Right forelimb (tissue), 1 donor: ENCODE results near the gene NR5A1.

Experiments
- DNase-seq: peaks from one replicate; pipeline ENCODE4 v3.0.0-alpha.2; 2018

Gene NR5A1

GRCh38 chr9:124479371-124479770 lies 27.8 kb downstream of the NR5A1 start:
- DNase-seq, result no peak

GRCh38 chr9:124478354-124478753 lies 28.8 kb downstream of the NR5A1 start:
- DNase-seq, result no peak

DNA sequence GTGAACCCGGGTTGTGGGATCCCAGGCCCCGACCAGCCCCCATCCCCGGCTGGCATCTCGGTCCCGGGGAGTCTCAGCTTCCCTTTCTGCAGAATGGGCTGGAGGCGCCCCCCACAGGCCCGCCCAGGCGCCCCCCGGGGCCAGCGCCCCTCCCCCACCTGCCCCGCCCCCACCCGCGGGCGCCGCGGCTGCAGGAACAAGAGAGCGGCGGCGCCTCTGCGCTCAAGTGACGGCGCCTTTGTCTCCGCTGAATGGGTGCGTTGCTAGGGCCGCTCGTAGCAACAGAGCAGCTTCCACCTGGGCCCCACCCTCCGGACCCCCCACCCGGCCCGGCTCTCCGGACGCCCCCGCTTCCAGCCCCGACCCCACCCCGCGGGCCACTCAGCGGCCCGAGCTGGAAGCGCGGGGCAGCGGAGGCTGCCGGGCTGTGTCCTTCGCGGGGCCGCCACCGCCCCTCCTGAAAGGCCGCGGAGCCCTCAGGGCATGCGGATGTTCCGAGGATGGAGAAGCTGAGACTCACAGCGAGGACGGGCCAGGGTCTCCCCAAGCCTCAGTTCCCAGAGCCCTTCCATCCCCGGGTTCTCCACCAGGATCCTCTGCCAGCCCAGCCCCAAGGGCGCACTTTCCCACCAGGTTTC lies 29.4 kb downstream of the NR5A1 start:
- DNase-seq, result no peak

DNA sequence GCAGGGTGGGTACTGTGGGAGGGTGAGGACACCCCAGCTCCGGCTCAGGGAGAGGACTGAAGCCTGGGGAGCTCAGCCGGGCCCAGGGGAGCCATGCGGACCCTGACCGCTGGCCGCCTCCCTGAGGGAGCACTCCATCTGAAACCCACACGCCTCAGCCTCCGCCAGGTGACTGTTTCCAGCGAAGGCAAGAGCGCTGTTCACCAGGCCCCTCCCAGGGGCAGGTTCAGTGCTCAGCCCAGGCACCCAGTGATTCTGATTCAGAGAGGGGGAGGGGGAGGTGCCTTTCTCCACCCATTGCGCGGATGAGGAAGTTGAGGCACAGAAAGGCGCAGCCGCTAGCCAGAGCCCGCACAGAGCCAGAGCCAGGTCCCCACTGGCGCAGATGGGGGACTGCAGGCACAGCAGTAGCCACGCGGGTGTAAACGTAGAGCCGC lies 30.0 kb downstream of the NR5A1 start:
- no peak for DNase-seq

DNA sequence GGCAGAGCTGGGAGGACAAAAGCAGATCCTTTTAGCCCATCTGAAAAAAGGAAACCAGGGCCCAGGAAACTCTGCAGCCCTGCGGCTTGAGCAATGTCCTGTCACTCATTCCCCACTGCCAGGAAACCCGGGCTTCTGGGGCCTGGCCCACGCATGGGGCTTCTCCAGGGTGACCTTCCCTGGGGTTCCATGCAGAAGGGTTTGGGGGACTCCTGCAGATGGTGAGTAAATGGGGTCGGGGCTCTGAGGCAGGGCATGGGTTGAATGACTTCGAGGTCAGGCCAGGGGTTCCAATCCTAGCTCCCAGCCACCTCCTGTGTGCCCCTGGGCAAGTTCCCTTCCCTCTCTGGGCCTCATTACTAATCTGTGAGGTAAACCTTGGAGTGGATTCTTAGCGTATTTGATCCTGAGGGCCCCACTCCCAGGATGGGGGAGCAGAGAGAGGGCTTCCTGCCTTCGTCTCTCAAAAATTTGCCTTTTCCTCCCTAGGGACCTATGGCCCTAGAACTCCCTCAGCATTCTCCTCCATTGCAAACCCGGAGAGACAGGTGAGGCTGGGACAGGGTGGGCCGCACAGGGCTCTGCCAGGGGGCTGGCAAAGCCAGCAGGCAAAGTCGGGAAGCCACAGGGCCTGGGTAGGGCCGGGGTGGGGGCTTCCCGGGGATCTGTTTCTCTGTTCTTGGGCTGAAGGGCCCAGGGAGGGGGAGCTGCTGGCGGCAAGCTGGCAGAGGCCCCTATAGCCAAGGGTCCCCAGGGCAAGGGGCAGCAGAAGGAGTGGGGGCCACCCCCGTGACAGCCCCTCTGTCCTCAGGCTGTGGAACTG lies 31.1 kb downstream of the NR5A1 start:
- no peak for DNase-seq

DNA sequence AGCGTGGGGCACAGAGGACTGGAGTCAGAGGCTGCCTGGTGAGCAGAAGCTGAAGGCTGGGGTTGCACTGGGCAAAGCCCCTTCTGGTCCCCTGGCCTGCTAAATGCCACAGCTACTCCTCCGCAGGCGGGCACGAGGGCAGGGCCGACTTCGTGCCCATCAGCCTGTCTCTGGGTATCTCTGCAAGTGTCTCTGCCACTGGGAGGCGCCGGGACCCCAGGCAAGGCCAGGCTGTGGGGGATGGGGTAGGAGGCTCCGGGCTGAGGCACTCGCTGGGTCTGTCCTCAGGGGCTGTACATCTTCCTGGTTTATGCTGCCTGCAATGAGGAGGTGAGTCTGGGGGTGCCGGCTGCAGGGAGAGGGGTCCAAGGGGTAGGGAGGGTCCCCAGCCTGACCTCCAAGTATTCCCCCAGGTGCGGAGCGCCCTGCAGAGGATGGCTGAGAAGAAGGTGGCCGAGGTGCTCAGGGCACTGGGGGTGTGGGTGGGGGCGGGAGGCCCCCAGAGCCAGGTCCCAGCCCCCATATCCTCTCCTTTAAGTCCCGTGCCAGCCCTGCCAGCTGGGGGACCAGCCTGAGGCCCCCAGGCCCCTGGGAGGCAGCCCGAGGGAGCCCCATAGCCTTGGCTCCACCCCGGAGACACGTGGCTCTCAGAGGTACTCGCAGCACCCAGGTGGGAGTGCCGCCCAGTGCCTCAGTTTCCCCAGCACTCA lies 31.9 kb downstream of the NR5A1 start:
- DNase-seq, result no peak

- no peak for DNase-seq
Observed at GRCh38 chr9:124474151-124474550, 33.0 kb downstream of the NR5A1 start.

- no peak for DNase-seq
Observed at GRCh38 chr9:124473310-124473709, 33.9 kb downstream of the NR5A1 start.

GRCh38 chr9:124472770-124473169 lies 34.4 kb downstream of the NR5A1 start:
- DNase-seq, result no peak

DNA sequence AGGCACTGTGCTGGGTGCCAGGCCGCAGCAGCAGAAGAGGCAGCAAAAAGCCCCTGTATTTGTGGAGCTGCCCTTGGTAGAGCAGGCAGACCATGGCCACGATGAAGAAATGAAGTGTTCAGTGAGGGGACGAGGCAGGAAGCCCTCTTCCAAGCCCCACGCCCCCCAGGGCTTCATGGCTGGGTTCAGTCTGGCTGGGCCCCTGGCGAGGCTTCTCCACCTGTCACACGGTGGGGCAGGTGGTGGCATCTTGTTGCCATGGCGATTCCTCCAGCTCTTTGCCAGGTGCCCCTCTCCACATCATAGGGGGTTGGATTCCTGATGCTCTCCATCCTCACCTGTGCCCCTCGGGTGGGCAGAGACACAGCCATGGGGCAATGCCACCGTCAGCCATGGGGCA lies 35.4 kb downstream of the NR5A1 start:
- DNase-seq, result no peak

DNA sequence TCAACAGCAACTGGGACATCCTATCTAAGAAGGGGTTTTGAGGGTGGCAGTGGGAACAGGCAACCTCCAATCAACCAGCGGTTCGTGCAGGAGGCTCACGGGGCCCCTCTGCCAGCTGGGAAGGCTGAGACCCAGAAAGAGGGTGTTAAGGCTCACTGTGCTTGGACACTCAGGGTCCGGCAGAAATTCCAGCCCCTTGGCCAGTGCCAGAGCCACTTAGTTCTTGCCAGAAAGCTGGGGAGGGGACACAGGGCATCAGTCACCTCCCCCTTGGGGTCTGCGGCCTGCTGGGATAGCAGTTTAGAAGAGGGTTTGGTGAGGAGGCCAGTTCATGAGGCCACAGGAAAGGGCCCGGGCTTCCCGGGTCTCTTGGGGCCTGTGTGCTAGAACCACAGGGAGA lies 36.5 kb downstream of the NR5A1 start:
- no peak for DNase-seq

DNA sequence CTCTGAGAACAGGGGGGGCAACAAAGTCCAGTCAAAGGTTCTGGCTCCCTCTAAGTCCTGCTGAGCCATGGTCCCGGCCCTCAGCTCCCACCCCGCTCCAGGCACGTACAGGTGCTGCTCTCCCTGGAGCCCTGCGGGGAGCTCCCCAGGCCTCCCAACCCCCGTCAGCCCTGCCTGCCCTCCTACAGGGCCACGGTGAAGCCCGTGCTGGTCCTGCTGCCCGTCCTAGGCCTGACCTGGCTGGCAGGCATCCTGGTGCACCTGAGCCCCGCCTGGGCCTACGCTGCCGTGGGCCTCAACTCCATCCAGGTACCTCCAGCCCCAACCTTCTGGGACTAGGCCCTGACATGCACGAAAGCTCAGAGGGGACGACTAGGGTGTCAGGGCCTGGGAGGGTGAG lies 36.9 kb downstream of the NR5A1 start:
- DNase-seq, result no peak

DNA sequence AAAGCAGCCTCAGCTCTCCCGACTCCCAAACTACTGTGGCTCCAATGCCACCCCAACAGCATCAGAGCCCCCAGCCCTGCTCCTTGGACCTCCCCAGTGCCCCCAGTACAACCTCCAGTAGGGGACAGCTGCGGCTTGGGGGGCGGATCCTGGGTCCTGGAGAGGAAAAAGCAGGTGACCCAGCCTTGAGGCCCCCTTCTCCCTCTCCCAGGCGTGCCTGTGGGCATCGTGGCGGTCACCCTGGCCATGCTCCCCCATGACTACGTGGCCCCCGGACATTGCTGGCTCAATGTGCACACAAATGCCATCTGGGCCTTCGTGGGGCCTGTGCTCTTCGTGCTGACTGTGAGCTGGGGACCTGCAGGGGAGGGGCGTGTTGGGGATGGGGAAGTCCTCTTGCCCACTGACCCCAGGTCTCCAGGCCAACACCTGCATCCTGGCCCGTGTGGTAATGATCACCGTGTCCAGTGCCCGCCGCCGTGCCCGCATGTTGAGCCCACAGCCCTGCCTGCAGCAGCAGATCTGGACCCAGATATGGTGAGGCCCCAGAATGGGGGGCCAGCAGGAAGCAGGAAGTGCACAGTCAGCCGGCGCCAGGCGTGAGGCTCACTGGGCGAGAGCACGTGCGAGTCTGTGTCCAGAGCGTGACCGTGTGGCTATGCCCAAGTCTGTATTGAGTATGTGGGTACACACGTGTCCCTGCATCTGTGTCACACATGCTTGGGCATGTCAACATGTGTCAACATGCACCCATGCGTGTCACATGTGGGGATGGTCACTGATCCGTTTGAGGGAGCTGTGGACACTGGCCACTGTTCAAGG lies 38.0 kb downstream of the NR5A1 start:
- no peak for DNase-seq

DNA sequence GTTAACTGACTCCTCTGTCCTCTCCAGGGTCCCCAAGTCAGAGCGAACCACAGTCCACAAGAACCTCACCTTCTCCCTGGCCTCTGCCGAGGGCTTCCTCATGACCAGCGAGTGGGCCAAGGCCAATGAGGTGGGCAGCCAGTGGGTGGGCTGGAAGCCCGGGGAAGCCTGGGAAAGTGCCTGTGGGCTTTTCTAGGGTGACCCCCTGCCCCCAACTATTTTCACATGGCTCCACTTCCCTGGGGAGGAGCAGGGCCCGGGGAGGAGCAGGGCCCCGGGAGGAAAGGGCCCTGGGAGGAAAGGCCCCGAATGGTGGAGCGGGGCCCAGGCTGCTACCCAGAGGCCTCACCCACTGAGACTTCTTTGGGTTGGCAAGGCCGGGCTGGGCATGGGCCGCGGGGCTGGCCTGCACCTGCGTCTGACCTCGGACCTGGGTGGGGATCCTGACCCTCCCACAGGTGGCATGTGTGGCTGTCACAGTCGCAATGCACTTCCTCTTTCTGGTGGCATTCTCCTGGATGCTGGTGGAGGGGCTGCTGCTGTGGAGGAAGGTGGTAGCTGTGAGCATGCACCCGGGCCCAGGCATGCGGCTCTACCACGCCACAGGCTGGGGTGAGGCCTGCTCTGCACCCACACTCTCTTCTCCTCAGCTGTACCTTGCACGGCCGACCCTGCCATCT lies 39.0 kb downstream of the NR5A1 start:
- no peak for DNase-seq

- no peak for DNase-seq
Observed at GRCh38 chr9:124467410-124468060, 39.7 kb downstream of the NR5A1 start.

DNA sequence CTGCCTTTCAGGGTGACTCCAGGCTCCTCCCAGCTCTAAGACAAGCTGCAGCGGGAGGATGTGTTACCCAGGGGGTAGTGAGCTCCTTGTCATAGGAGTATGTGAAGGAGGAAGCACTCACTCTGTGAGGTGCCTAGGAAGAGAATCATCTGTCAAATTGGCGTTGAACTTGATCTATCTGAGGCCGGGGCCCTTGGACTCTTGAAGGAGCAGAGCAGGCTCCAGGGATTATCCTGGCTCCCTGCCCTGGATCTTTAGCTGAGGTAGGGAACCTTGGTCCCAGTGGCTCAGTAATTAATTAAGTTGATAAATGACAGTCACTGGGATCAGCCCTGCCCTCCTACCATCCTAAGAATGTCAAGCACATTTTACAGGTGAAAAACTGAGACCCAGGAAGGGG lies 41.5 kb downstream of the NR5A1 start:
- no peak for DNase-seq

DNA sequence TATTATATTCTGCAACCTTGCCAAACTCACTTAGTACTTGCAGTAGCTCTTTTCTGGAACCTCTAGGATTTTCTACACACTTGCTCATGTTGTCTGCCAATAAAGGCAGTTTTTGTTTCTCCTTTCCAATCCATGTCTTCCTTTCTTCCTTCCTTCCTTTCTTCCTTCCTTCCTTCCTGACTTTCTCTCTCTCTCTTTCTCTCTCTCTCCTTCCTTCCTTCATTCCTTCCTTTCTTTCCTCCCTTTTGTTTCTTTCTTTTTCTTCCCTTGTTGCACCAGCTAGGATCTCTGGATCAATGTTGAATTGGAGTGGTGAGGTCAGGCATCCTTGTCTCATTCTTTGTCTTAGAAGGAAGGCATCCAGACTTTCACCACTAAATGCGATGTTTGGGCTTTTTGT lies 44.5 kb downstream of the NR5A1 start:
- DNase-seq, result no peak

GRCh38 chr9:124458441-124458840 lies 48.8 kb downstream of the NR5A1 start:
- peak; percentile 18 for DNase-seq

GRCh38 chr9:124457887-124458431 lies 49.2 kb downstream of the NR5A1 start:
- no peak for DNase-seq

DNA sequence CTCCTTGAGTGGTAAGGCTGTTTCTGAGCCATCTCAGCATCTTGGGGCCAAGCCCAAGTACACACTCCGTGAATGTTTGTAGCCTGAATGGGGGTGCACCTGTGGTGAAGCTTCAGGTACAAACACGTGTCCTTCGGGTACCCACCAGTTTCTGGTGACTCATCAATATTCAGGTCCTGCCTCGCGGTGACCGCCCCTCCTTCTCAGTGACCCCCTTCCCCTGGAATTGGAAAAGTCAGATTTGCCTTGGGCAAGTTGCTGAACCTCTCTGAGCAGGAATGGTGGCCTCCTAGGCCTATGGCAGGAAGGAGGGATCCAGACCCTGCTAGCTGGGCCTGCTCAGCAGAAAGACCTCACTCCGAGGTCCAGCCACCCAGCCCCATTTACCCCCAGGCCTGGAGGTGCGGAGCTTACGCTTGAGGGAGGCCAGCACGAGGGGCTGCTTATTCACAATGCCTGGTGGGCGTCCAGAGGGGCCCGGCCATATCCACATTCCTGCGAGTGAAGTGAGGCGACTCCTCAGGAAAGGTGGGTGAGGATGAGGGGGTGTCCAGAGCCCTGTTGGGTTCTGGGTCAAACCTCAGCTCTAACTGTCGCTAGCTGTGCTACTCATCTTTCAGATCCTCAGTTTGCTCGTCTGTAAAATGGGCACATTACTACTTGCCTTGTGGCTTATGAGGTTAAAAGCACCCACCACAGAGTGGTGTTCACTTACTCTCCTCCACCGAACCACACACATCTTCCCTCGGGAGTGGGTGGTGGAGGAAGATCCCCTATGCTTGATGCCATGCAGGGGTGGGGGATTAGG lies 49.9 kb downstream of the NR5A1 start:
- DNase-seq, result no peak
